GM21360 (cell line): ENCODE data around the gene RNF212.
"Not testable (repeated sequence)": the region's sequence is repeated elsewhere in the genome, so short reads cannot be mapped to it uniquely, and the experiment has no call there.

Experiments used
- ATAC-seq: cut with Tn5 transposase; IDR thresholded peaks from one replicate; pipeline ENCODE4 v1.9.1; 2021; ENCODE audit warnings: mild to moderate bottlenecking, moderate library complexity; ENCODE audit not compliant: unreplicated experiment

RNF212 gene

GRCh38 chr4:1050486-1051213, 62.7 kb downstream of the RNF212 start:
- ATAC-seq: no peak

GRCh38 chr4:1049591-1049905, 63.8 kb downstream of the RNF212 start:
- no peak for ATAC-seq

DNA sequence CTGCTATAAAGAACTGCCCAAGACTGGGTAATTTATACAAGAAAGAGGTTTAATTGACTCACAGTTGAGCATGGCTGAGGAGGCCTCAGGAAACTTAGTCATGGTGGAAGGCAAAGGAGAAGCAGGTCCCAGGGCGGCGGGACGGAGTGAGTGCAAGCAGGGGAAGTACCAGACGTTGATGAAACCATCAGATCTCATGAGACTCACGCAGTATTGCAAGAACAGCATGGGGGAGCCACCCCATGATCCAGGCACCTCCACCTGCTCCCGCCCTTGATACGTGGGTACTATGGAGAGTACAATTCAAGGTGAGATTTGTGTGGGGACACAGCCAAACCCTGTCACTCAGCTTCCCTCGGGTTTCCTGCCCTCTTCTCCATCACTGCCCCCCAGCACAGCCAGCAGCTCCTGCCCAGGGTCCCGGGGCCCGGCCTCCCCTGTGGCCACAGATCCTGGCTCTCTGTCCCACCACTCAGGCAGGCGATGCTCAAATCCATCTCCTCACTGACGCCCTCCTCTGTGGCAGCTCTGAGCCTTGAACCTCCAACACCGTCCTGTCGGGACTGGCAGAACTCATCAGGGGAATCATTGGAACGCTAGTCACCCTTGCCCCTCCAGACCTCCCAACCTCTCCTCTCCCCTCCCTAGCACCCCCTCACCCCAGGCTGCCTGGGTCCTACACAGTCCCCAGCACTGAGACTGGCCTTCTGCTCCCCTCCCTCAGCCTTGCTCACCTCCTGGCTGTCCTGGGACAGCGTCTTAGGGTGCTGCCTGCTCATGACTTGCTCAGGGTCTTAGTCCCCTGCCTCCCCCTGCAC, 64.4 kb downstream of the RNF212 start:
- no peak for ATAC-seq

DNA sequence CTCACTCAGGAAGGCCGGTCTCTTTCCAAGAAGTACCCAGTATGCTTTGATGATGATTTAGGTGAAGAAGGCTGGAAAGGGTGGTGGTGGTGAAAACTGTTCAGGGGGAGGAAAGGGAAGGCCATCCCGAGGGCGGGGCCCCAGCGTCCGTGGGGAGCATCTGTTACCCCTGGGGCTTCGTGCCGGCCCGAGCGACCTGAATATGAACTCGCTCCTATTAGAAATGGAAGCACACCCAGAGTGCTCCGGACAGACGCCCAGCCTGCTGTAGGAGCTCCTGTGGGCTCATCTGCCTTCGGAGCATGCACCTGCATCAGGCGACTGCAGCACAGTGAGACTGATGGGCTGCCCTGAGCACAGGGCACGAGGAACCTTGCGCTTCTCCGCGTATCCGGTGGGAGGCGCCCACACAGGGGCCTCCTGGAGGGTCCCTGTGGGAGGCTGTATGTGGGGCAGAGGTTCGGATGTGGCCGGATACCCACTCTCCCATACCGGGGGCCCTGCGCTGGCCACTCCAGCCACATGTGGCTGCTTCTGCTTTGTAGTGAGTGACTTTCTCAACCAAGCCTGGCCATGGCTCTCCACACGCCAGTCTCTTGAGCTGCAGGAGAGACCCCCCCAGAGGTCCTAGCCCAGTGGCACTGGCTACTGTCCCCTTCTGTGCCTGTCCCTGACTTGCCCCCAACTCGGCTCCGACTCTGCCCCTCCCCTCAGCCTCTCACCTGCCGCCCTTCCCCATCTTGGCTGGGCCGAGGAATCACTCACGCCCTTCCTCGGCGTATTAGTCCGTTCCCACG, 65.2 kb downstream of the RNF212 start:
- ATAC-seq: no peak

DNA sequence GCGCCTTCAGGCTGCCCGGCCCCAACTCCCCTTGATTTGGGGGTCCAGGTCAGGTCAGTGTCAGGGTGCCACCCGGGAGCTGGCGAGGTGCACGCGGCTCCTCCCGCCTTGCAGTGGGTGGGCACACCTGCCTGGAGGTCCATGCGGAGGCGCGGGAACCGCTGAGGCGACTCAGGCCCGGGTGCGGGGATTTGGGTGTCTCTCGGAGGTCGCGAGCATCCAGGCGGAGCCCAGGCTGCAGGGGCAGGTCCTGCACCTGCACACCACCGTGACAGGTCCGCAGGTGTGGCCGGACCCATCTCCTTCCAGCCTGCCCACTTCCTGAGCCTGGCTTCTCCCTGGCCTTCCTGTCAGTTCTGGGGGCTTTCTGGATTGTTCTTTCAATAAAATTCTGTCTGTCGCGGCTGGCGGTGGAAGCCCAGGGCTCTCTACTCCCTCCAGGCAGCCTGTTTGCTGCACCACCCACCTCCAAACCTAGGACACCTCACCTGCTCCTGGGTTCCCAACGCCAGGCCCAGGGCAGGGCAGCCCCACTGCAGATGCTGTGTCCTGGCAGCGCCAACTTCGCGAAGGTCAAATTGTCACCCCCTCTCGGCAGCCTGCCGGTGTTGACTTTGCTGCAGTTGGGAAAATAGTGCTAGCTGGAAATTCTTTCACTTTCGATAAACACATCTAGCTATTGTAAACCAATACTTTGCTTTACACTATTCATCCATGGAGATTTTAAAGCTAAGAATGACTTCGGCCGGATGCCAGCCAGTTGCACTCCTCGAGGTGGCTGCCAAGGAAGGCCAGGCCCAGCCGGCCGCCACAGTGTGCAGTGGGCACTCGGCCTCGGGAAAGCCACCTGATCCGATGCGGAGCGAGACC, 66.0 kb downstream of the RNF212 start:
- no peak for ATAC-seq

GRCh38 chr4:1046581-1047011, 66.8 kb downstream of the RNF212 start:
- ATAC-seq: not testable (repeated sequence)

- ATAC-seq: no peak
These were observed 67.7 kb downstream of the RNF212 start for GRCh38 chr4:1045595-1046201.

DNA sequence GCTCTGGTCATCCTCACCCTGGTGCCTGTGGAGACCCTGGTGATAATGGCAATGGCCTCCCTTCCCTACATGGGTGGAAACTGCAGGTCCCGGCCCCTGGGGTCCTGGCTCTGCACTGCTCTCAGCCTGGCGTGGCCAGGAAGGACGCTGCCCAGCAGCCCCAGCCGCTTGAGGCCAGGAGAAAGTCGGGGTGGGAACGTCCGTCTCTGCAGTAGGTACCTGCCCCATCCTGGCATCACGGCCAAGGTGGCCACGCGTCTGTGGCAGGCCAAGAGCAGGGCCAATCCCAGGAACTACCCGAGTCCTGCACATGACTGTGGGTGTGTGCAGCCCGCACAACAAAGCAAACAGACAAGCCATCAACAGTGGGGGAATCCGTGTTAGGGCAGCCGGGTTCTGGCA, 68.2 kb downstream of the RNF212 start:
- no peak for ATAC-seq

DNA sequence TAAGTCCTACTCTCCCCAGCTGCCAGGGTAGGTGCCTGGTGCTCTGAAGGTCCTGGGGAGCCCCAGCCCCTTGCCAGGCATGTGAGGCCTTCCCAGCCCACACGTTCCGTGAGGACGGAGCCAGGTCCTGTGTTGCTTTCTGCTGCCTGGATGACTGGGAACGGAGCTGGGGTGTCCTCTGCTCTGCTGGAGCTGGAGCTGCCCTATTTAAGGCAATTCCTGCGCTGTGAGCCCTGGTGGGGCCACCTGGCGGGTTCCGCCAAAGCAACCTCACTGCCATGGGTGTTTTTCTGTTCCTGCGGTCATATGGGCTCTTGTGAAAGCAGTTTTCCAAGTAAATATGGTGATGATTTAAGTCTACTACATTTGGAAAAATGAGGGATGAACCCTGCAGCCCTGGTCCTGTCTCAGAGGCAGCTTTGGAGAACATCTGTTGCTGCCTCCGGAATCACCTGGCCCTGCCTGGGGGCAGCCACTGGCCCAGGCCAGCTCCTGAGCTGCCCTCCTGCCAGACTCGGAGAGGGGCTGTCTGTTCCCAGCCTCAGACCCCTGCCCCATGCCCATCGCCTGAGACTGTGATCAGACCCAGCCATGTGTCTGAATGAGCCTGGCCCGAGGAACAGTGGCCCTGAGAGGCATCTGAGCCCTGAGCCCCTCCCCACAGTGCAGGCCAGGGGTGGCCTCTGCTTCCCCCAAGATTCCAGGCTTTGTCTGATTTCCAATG, 68.7 kb downstream of the RNF212 start:
- ATAC-seq: no peak

DNA sequence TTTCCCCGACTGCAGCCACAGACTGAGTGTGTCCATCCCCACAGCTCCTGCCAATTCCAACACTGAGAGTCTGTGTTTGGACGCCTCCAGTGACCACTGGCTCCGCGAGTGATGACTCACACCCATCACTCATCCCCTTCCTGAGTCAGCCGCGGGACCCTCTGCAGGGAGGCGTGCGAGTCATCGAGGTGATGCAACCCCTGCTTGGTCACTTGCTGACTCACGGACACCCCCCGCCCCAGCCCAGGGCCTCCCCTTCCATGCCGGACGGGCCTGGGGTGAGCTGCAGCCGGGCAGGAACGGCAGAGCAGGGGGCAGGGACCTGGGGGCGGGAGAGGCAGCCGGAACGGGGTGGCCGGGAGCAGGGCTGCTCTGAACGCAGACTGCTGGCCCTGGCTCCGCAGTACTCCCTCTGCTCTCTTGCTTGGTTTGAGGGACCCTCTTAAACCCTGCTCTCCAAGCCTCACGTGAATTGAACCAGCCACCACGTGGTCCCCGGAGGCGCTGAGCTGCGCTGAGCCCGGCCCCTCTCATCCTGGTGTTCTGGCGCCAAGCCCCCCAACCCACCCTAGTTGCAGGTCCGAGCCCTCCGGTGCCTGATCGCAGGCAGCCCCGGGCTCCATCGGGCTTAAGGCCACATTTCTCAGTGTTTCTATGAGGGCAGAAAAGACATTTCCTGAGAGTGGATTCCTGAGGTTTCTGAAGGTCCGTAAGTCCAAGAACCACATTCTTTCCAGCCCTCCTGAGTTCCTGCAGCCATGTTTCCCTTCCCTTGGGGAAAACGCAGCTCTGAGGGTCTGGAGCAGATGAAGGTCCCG, 69.5 kb downstream of the RNF212 start:
- ATAC-seq: no peak

GRCh38 chr4:1043162-1043561, 70.2 kb downstream of the RNF212 start:
- no peak for ATAC-seq

DNA sequence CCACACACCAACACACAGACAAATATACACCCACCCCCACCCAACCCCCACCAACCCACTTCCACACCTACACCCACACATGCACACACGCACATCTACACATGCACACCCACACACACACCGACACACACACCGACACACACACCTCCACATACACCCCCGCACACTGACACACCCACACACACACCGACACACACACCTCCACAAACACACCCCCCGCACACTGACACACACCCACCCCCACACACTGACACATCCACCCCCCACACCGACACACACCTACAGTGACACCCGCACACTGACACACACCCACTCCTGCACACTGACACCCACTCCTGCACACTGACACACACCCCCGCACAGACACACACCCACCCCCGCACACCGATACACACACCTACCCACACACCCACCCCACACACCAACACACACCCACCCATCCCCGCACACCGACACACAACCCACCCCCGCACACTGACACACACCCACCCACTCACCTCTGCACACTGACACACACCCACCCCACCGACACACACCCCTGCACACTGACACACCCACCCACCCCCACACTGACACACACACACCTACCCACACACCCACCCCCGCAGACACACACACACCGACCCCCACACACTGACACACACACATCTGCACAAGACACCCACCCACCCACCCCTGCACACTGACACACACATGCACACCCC, 70.9 kb downstream of the RNF212 start:
- no peak for ATAC-seq

DNA sequence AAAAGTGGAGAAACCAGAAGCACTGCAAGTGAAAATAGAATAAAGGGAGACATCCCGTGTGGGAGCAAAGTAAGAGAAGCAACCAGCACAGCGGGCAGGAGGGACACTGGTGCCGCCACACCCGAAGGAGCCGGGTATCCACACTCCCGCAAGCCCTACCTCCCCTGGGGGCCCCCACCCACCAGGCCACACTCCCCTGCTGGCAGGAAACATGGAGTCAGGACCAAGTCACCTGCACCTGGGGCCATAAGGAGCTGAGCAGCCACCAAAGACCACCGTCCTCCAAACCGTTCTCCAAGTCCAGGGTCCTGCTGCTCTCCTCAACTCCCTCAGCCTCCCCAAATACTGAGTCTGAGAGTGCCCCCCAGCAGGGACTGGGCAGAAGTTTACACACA, 71.4 kb downstream of the RNF212 start:
- ATAC-seq: no peak

DNA sequence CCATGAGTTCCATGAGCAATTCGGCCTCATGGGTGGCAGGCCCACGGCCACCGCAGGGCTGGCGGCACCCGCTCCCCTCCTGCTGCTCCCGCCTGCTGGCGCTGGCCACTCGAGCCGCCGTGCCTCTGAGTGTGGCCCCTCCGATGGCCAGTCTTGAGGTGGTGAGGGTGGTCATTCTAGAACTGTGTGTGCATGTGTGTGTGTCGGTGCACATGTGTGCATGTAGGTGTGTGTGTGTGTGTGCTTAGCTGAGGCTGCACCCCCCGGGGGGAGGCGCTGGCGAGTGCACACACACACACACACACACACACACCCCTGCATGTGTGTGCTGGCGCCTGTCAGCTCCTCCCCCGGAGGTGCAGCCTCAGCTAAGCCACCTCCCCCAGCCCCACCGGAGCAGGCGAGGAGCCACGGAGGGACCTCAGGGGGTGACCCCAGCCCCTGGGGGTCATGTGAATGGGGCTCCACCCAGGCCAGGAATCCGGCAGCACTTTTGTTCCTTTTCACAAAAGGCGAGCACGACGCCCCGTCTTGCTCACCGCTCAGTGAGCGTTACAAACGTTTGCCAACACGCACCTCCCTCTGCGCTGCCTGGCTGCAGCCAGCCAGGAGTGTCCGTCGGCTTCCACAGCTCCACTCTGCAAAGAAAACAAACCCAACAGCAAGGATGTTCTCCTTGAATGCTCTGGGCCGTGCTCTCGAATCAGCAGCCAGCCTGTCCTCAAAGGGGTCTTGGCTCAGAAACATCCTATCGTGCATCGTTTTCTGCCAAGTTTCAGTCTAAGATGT, 72.0 kb downstream of the RNF212 start:
- ATAC-seq: no peak

DNA sequence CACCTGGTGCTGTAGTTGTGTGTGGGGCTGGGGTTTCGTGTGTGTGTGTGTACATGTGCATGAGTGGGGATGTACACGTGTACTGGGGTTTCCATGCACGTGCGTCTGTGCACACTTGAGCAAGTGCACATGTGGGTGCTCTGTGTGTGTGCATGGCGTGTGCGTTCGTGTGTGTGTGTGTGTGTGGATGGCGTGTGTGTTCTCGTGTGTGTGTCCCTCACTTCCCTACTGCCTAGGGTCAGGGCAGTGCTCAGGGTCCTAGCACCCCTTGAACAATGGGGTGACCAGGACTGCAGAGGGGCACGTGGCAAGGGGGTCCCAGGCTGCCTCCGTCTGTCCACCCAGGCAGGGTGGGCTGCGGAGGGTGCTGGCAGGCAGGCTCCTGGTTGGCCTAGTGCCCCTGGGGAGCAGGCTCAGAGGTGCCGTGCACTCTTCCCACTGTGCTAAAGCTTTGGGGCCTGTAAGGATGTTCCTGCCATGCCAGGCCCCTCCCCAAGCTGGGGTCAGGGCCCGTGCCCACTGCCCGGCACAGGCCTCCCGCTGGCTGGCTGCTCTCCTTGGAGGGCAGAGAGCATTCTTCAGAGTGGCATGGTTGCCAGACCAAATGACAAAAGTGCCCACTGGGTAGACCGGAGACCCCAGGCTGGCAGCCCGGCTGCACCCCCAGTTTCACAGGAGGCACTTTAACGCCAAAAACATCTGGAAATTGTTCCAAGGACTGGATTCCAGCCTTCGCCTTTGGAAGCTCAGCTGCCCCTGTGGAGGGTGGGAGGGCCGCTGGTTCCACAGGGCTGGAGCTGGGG, 72.8 kb downstream of the RNF212 start:
- no peak for ATAC-seq

DNA sequence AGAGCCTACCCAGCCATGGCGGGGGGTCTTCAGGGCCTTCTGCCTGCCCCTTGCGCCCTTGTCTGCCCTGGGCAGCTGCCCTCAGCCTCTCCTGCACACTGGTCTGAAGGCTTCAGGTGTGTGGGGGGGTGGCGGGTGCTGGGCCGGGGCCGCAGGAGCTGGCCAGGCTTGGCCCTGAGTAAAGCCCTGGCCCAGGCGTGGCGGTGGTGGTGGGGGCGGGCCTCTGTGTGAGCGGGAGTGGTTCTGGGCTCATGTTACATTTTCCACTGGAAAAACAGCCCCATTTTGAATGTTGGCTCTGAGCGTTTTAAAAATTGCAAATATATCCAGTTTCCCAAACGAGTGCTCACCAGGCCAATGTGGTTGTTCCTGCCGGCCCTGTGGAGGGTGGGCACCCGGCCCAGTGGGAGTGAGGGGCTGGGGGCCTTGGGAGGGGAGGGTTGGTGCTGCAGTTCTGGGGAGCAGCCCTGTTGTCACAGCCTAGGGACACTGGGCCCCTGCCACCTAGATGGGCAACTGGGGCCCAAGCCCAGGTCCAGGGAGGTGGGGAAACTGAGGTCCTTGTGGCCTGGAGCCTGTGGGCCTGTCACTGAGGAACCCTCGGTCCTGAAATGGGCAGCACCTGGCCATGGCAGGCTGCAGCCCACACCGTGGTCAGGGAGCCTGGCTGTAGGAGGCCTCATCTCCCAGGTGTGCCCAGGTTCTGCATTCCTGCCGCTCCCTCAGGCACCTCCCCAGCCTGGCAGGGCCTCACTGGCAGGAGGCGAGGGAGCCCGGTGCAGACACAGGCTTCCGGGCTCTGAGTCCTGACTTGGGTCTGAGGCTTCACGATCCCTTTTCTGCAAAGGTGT, 73.6 kb downstream of the RNF212 start:
- no peak for ATAC-seq
